Loucy (cell line): Measurements from ENCODE around the gene CYSTM1.

Source experiments
- EZH2phosphoT487 ChIP-seq: fragments of 200-600 bp; IDR thresholded peaks from 2 replicates; pipeline ENCODE4 v1.6.1; 2018; ENCODE audit warnings: antibody characterized with exemption, mild to moderate bottlenecking, moderate library complexity, borderline replicate concordance
- TF ChIP-seq, protein P1 (sequence below): fragments of 200-600 bp; sonication (generic); conservative IDR thresholded peaks from 2 replicates; pipeline ENCODE4 v1.5.1; 2014; ENCODE audit warnings: mild to moderate bottlenecking, antibody characterized with exemption, low read length

DNA sequence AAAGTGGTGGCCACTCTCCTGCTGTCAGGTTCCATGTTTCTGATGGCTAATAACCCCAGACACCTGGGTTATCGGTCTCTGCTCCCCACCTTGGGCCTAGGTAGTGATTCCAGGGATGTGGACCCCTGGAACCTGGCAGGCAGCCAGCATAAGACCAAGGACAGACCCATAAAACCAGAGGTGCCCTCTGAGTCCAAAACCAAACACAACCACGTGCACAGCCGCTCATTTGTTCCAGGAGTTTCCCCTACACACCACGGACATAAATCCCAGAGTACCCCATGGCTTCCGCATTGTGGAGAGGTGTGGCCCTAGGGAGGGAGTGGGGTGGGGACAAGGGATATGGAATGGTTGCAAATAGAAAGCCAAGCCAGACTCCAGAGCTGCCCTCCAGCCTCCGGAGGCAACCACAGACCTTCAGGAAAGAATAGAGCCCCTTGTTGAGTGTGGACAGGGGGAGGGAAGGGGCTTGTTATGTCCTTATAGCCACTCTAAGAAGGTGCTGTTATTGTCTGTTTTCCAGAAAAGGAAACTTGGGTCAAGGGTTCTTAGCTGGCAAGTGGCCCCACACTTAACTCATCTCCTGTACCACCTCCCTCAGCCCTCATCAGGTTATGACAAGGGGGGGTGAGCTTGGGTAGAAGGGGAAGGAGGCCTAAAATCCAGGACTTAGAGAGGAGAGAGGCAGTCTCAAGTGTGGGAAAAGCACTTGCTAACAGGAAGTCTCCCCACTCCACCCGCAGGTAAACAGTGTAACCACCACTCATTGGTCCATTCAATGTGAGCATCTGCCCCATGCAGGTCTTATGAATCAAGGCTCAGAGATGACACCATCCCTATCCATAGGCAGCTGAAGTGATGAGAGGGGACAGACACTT, 23.6 kb upstream of the CYSTM1 start:
- TF ChIP-seq, protein P1, sequence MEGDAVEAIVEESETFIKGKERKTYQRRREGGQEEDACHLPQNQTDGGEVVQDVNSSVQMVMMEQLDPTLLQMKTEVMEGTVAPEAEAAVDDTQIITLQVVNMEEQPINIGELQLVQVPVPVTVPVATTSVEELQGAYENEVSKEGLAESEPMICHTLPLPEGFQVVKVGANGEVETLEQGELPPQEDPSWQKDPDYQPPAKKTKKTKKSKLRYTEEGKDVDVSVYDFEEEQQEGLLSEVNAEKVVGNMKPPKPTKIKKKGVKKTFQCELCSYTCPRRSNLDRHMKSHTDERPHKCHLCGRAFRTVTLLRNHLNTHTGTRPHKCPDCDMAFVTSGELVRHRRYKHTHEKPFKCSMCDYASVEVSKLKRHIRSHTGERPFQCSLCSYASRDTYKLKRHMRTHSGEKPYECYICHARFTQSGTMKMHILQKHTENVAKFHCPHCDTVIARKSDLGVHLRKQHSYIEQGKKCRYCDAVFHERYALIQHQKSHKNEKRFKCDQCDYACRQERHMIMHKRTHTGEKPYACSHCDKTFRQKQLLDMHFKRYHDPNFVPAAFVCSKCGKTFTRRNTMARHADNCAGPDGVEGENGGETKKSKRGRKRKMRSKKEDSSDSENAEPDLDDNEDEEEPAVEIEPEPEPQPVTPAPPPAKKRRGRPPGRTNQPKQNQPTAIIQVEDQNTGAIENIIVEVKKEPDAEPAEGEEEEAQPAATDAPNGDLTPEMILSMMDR = no peak
- no peak for TF ChIP-seq EZH2phosphoT487
